ENCODE results near the gene ADAMTS4.
A peak's percentile ranks its signal among the peaks of the same experiment; 100 is the strongest.
"Not testable (repeated sequence)": the region's sequence is repeated elsewhere in the genome, so short reads cannot be mapped to it uniquely, and the experiment has no call there.

The ADAMTS4 gene

GRCh38 chr1:161227196-161227871 lies 28.5 kb upstream of the ADAMTS4 start:
- H3K4me3 ChIP-seq (ENCODE audit: low read depth in 1 of 5, low read length in 5 of 5), result peak overlapping the region; percentile 5 to 88 (median 76)
- peaks cover 0 to 33% (median 25%) of the 10 kb centered on the region in 5 donors for H3K36me3 ChIP-seq (ENCODE audit: control insufficient read depth in 5 of 5, insufficient read depth in 5 of 5, low read length in 5 of 5)
- H3K4me1 ChIP-seq (ENCODE audit: control insufficient read depth in 5 of 5, insufficient read depth in 5 of 5, low read length in 5 of 5), result peaks cover 5 to 31% (median 29%) of the 10 kb centered on the region in 5 donors
- no peak overlapping the region for H3K27ac ChIP-seq (ENCODE audit: low read depth, low read length)
- H3K27me3 ChIP-seq (ENCODE audit: control insufficient read depth in 5 of 5, insufficient read depth in 4 of 5, low read length in 5 of 5), result no peaks in the 10 kb centered on the region
- H3K9me3 ChIP-seq (ENCODE audit: control insufficient read depth in 5 of 5, low read length in 5 of 5), result no peaks in the 10 kb centered on the region
- peak overlapping the region in 4 of 5 donors; percentile 66 to 81 (median 71) for H3K9ac ChIP-seq (ENCODE audit: low read length in 5 of 5)

DNA sequence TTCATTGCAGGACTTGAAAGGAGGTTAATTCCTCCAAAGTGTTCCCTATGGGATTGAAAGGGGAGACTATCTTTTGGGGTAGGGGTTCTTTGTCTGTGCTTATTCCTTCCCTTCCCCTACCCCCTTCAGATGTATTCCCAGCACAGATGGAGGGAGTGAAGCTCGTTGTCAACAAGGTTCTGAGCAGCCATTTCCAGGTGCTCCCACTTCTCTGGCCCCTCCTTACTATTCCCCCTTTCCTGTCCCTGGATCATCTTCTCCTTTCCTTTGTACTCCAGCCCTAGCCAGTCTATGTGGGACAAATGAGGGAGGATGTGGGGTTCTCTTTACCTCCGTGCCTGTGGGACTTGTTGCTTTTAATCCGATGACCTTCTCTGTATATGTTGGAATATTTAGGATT lies 27.9 kb upstream of the ADAMTS4 start:
- H3K36me3 ChIP-seq (ENCODE audit: control insufficient read depth in 5 of 5, insufficient read depth in 5 of 5, low read length in 5 of 5), result peaks cover 0 to 33% (median 25%) of the 10 kb centered on the region in 5 donors
- peak overlapping the region; percentile 77 to 99 (median 91) for H3K4me3 ChIP-seq (ENCODE audit: low read depth in 1 of 5, low read length in 5 of 5)
- H3K27ac ChIP-seq (ENCODE audit: low read depth, low read length), result peak overlapping the region; percentile 18

GRCh38 chr1:161226320-161226711 lies 27.5 kb upstream of the ADAMTS4 start:
- Histone ChIP-seq H3K36me3 (ENCODE audit: control insufficient read depth in 5 of 5, insufficient read depth in 5 of 5, low read length in 5 of 5) (peaks cover 0 to 33% (median 25%) of the 10 kb centered on the region in 5 donors), H3K4me1 (ENCODE audit: control insufficient read depth in 5 of 5, insufficient read depth in 5 of 5, low read length in 5 of 5) (peaks cover 5 to 31% (median 29%) of the 10 kb centered on the region in 5 donors), H3K27me3 (ENCODE audit: control insufficient read depth in 5 of 5, insufficient read depth in 4 of 5, low read length in 5 of 5) (no peaks in the 10 kb centered on the region), H3K9ac (ENCODE audit: low read length in 5 of 5) (peak overlapping the region in 4 of 5 donors; percentile 66 to 81 (median 71)), H3K9me3 (ENCODE audit: control insufficient read depth in 5 of 5, low read length in 5 of 5) (no peaks in the 10 kb centered on the region), H3K27ac (ENCODE audit: low read depth, low read length) (peak overlapping the region; percentile 18), H3K4me3 (ENCODE audit: low read depth in 1 of 5, low read length in 5 of 5) (peak overlapping the region; percentile 77 to 99 (median 91))

More for the DNA sequence above, 27.9 kb upstream of the ADAMTS4 start:
- Histone ChIP-seq H3K27me3 (ENCODE audit: control insufficient read depth in 5 of 5, insufficient read depth in 4 of 5, low read length in 5 of 5) (no peaks in the 10 kb centered on the region), H3K4me1 (ENCODE audit: control insufficient read depth in 5 of 5, insufficient read depth in 5 of 5, low read length in 5 of 5) (peaks cover 5 to 31% (median 29%) of the 10 kb centered on the region in 5 donors), H3K9me3 (ENCODE audit: control insufficient read depth in 5 of 5, low read length in 5 of 5) (no peaks in the 10 kb centered on the region), H3K9ac (ENCODE audit: low read length in 5 of 5) (peak overlapping the region in 4 of 5 donors; percentile 66 to 81 (median 71))

GRCh38 chr1:161225534-161226319 lies 26.9 kb upstream of the ADAMTS4 start, which contains the start of gene TOMM40L:
TSS of gene TOMM40L (plus strand) at chr1:161226060. CDS start at chr1:161226490, 430 bp downstream.
- Histone ChIP-seq H3K9me3 (ENCODE audit: control insufficient read depth in 5 of 5, low read length in 5 of 5) (no peaks in the 10 kb centered on the region), H3K4me3 (ENCODE audit: low read depth in 1 of 5, low read length in 5 of 5) (peak within 1 kb of the TSS; percentile 77 to 99 (median 91)), H3K27ac (ENCODE audit: low read depth, low read length) (peak within 1 kb of the TSS; percentile 59), H3K36me3 (ENCODE audit: control insufficient read depth in 5 of 5, insufficient read depth in 5 of 5, low read length in 5 of 5) (peaks cover 0 to 29% (median 25%) of the 10 kb centered on the region in 5 donors), H3K27me3 (ENCODE audit: control insufficient read depth in 5 of 5, insufficient read depth in 4 of 5, low read length in 5 of 5) (no peaks in the 10 kb centered on the region), H3K9ac (ENCODE audit: low read length in 5 of 5) (peak within 1 kb of the TSS in 4 of 5 donors; percentile 66 to 81 (median 71)), H3K4me1 (ENCODE audit: control insufficient read depth in 5 of 5, insufficient read depth in 5 of 5, low read length in 5 of 5) (peaks cover 5 to 31% (median 29%) of the 10 kb centered on the region in 5 donors)

DNA sequence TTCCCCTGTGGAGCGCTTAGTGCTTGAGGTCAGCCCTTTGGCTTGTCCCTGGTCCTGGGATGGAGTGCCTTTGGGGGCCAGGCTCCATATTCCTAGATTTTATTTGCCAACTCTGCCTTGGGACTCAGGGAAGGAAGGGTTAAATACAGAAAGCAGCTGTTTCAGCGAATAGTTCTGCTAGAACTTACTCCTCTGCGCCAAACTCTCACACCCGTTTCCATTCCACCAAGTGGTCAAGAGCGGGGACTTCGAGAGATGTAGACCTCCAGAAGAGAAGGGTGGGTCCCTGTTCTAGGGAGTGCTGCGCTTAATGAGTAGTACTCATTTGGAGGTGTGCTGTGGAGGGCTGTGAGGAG lies 26.3 kb upstream of the ADAMTS4 start:
- H3K9ac ChIP-seq (ENCODE audit: low read length in 5 of 5), result peak overlapping the region in 1 of 5 donors; percentile 47
- peak overlapping the region in 2 of 5 donors; percentile 37 to 88 for H3K4me3 ChIP-seq (ENCODE audit: low read depth in 1 of 5, low read length in 5 of 5)
- peaks cover 0 to 23% (median 20%) of the 10 kb centered on the region in 5 donors for H3K36me3 ChIP-seq (ENCODE audit: control insufficient read depth in 5 of 5, insufficient read depth in 5 of 5, low read length in 5 of 5)
- H3K27me3 ChIP-seq (ENCODE audit: control insufficient read depth in 5 of 5, insufficient read depth in 4 of 5, low read length in 5 of 5), result no peaks in the 10 kb centered on the region
- H3K27ac ChIP-seq (ENCODE audit: low read depth, low read length), result peak overlapping the region; percentile 59
- H3K4me1 ChIP-seq (ENCODE audit: control insufficient read depth in 5 of 5, insufficient read depth in 5 of 5, low read length in 5 of 5), result peaks cover 5 to 31% (median 29%) of the 10 kb centered on the region in 5 donors
- no peaks in the 10 kb centered on the region for H3K9me3 ChIP-seq (ENCODE audit: control insufficient read depth in 5 of 5, low read length in 5 of 5)

- peaks cover 0 to 19% (median 17%) of the 10 kb centered on the region in 5 donors for H3K36me3 ChIP-seq (ENCODE audit: control insufficient read depth in 5 of 5, insufficient read depth in 5 of 5, low read length in 5 of 5)
- not testable (repeated sequence) for H3K4me3 ChIP-seq (ENCODE audit: low read depth in 1 of 5, low read length in 5 of 5); H3K27me3 ChIP-seq (ENCODE audit: control insufficient read depth in 5 of 5, insufficient read depth in 4 of 5, low read length in 5 of 5); H3K9me3 ChIP-seq (ENCODE audit: control insufficient read depth in 5 of 5, low read length in 5 of 5); H3K9ac ChIP-seq (ENCODE audit: low read length in 5 of 5); H3K27ac ChIP-seq (ENCODE audit: low read depth, low read length)
- peaks cover 5 to 31% (median 29%) of the 10 kb centered on the region in 5 donors for H3K4me1 ChIP-seq (ENCODE audit: control insufficient read depth in 5 of 5, insufficient read depth in 5 of 5, low read length in 5 of 5)
Observed at GRCh38 chr1:161224695-161225087, 25.8 kb upstream of the ADAMTS4 start.

DNA sequence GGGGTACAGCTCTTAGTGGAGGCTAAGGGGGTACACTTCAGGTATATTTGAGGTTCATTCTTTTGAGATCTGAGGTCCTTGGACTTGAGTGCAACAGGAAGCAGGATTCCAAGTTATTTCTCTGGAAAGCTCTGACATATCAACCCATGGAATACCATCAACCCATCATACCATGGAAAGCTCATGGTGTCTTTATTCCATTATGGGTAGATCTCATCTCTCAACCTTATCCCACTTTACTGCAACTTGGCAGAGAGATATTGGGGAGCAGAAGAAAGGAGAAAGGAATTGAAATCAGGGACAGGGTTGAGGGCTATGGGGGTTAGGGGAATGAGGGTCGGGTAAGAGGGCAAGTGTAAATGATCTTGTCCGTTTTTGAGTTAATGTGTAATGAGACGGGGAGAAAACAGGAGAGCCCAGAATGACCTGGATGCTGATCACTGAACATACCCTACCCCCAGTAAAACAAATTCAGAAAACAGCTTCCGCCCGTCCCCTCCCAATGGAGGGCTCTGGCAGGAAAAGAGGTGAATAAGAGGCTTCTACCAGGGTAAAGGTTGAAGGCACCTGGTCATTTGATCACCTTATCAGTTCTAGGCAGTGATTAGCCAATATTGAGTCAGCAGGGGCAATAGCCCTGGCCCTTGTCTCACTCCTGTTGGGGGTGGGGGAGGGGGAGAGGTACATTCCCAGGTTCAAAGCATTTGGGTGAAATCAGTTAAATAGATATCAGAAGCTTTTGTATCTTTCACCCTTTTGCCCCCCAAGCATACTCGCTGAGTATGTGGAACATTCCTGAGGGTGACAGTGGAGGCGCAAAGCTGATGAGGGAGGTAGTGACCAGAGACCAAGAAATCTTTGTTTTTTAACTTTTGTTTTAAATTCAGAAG lies 25.2 kb upstream of the ADAMTS4 start:
- H3K9ac ChIP-seq (ENCODE audit: low read length in 5 of 5), result no peak overlapping the region

DNA sequence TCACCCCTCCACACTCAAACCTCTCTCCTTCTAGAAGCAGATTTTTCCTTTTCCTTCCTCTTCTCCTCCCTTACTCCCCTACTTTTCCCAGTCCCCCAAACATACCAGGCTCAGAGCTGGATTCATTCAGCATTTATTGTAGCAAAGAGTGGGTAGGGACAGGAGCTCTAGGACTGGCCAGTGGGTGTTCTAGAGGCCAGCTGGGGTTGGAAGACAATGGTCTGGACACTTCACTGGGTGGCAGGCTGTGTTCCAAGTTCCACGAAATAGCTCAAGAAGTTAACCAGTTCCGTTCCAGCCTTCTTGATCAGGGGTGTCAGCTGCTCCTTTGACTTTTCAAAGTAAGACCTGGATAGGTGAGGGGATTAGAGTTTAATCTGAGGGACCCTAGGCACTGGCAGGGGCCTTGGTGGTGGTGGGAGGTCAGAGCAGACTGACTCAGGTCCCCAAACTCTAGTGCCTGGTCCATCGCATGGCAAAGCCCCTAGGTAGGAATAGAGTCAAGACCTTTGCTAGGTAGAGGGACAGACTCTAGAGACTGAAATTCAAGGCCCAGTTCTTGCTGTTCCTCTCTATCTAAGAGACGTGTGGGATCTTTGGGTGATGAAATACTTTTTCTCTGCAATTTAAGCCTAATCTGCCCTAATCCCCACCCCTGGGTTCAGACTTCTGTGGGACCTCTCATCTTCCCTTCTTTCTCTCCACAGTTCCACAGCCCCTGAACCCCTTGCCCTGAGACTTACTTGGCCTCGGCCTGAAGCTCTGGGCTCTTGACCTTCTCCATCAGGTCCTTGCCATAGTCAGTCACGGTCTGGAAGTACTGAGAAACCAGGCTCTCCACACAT lies 23.5 kb upstream of the ADAMTS4 start:
- Histone ChIP-seq H3K27me3 (ENCODE audit: control insufficient read depth in 5 of 5, insufficient read depth in 4 of 5, low read length in 5 of 5) (no peaks in the 10 kb centered on the region), H3K27ac (ENCODE audit: low read depth, low read length) (no peak overlapping the region), H3K9me3 (ENCODE audit: control insufficient read depth in 5 of 5, low read length in 5 of 5) (no peaks in the 10 kb centered on the region), H3K36me3 (ENCODE audit: control insufficient read depth in 5 of 5, insufficient read depth in 5 of 5, low read length in 5 of 5) (peaks cover 0 to 2% (median 0%) of the 10 kb centered on the region in 5 donors), H3K9ac (ENCODE audit: low read length in 5 of 5) (no peak overlapping the region), H3K4me3 (ENCODE audit: low read depth in 1 of 5, low read length in 5 of 5) (no peak overlapping the region), H3K4me1 (ENCODE audit: control insufficient read depth in 5 of 5, insufficient read depth in 5 of 5, low read length in 5 of 5) (peaks cover 5 to 34% (median 26%) of the 10 kb centered on the region in 5 donors)

More for the DNA sequence above, 25.2 kb upstream of the ADAMTS4 start:
- Histone ChIP-seq H3K9me3 (ENCODE audit: control insufficient read depth in 5 of 5, low read length in 5 of 5) (no peaks in the 10 kb centered on the region), H3K27ac (ENCODE audit: low read depth, low read length) (no peak overlapping the region), H3K4me3 (ENCODE audit: low read depth in 1 of 5, low read length in 5 of 5) (no peak overlapping the region), H3K4me1 (ENCODE audit: control insufficient read depth in 5 of 5, insufficient read depth in 5 of 5, low read length in 5 of 5) (peaks cover 5 to 31% (median 29%) of the 10 kb centered on the region in 5 donors), H3K36me3 (ENCODE audit: control insufficient read depth in 5 of 5, insufficient read depth in 5 of 5, low read length in 5 of 5) (peaks cover 0 to 12% (median 11%) of the 10 kb centered on the region in 5 donors), H3K27me3 (ENCODE audit: control insufficient read depth in 5 of 5, insufficient read depth in 4 of 5, low read length in 5 of 5) (no peaks in the 10 kb centered on the region)

DNA sequence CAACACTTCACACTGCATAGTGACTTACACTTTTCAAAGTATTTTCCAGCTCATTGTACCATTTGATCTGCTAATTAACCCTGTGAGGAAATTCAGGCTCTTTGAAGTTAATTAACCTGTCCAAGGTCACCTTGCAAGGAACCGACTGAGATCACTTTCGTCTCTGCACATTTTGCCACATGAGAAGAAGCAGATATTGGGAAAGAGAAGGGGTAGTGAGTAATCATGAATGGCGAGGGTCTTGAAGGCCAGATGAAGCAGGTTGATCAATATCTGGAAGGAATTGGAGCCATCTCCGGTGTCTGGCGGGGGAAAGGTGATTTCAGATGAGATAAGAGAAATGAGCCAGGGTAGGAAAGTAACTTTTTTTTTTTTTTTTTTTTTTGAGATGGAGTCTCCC lies 21.1 kb upstream of the ADAMTS4 start:
- no peak overlapping the region for H3K9ac ChIP-seq (ENCODE audit: low read length in 5 of 5)
- H3K4me3 ChIP-seq (ENCODE audit: low read depth in 1 of 5, low read length in 5 of 5), result no peak overlapping the region
- H3K9me3 ChIP-seq (ENCODE audit: control insufficient read depth in 5 of 5, low read length in 5 of 5), result peaks cover 0 to 2% (median 0%) of the 10 kb centered on the region in 5 donors
- no peak overlapping the region for H3K27ac ChIP-seq (ENCODE audit: low read depth, low read length)
- H3K27me3 ChIP-seq (ENCODE audit: control insufficient read depth in 5 of 5, insufficient read depth in 4 of 5, low read length in 5 of 5), result no peaks in the 10 kb centered on the region
- peaks cover 0 to 3% (median 2%) of the 10 kb centered on the region in 5 donors for H3K36me3 ChIP-seq (ENCODE audit: control insufficient read depth in 5 of 5, insufficient read depth in 5 of 5, low read length in 5 of 5)
- H3K4me1 ChIP-seq (ENCODE audit: control insufficient read depth in 5 of 5, insufficient read depth in 5 of 5, low read length in 5 of 5), result peaks cover 10 to 21% (median 14%) of the 10 kb centered on the region in 5 donors

Data from subcutaneous abdominal adipose tissue (tissue), 5 donors.